ENCODE data around the gene ZCWPW1. TPM values are rescaled to one million over a fixed set of nuclear protein-coding genes. Genes with fewer than 3 reads are reported as not detected.

ZCWPW1 gene
- total RNA-seq, 2 donors from 2014 or later = 3.1 to 3.5 TPM

DNA sequence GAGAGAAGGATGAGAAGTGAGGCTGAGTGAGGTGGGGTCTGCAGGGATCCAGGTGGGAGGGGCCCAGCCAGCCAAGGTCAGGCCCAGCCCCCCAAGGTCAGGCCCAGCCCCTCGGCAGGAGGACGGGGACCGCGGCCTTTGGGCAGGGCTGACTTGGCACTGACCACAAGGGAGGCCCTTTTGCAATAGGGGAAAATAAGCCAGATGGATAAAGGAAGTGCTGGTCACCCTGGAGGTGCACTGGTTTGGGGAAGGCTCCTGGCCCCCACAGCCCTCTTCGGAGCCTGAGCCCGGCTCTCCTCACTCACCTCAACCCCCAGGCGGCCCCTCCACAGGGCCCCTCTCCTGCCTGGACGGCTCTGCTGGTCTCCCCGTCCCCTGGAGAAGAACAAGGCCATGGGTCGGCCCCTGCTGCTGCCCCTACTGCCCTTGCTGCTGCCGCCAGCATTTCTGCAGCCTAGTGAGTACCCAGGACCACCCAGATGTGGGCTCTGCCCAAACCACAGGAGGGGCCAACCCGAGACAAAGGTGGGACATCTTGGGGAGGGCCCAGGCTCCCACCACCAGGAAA, 55.2 kb downstream of the ZCWPW1 start, which contains the start of gene PILRA:
Gene PILRA (plus strand): TSS at position 227 of the 571 bp plus-strand sequence. CDS start 170 bp downstream, at position 397.
- TF ChIP-seq, protein P1, sequence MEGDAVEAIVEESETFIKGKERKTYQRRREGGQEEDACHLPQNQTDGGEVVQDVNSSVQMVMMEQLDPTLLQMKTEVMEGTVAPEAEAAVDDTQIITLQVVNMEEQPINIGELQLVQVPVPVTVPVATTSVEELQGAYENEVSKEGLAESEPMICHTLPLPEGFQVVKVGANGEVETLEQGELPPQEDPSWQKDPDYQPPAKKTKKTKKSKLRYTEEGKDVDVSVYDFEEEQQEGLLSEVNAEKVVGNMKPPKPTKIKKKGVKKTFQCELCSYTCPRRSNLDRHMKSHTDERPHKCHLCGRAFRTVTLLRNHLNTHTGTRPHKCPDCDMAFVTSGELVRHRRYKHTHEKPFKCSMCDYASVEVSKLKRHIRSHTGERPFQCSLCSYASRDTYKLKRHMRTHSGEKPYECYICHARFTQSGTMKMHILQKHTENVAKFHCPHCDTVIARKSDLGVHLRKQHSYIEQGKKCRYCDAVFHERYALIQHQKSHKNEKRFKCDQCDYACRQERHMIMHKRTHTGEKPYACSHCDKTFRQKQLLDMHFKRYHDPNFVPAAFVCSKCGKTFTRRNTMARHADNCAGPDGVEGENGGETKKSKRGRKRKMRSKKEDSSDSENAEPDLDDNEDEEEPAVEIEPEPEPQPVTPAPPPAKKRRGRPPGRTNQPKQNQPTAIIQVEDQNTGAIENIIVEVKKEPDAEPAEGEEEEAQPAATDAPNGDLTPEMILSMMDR (IDR thresholded peaks at IDR 0.05) = no peak
- peak within 1 kb of the TSS; percentile 45 for H3K4me3 ChIP-seq
- peaks cover 3% of the 10 kb centered on the region for H3K36me3 ChIP-seq
- no peaks in the 10 kb centered on the region for H3K27me3 ChIP-seq (replicated peaks; ENCODE audit: insufficient read depth)
- peak within 1 kb of the TSS in 1 of 2 donors; percentile 52 for H3K27ac ChIP-seq
- no peaks in the 10 kb centered on the region for H3K9me3 ChIP-seq
- DNase-seq (ENCODE audit: low spot score) = no peak
- H3K4me1 ChIP-seq (ENCODE audit: control insufficient read depth in 1 of 2, low read depth in 2 of 2) = no peaks in the 10 kb centered on the region
- ATAC-seq (ENCODE audit: insufficient number of reproducible peaks, low FRiP score, low read depth) = peak; percentile 49

DNA sequence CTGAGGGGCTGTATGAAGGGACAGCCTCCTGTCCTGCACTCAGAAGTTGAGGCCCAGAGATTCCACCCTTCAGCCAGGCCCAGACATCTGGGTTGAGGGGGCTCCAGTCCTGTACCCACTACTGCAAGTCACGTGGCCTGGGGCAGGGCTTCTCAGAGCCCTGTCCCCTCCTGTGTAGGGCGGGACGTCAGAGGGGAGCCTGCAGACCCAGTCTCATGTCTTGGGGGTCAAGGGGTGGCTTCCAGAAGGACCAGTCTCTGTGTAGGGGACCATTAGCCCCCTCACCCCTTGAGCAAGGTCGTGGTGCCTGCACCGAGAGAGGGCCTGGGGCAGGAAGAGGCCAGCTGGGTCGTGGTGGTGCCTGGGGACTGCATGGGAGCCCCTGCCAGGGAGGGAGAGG, 55.8 kb downstream of the ZCWPW1 start:
- Histone ChIP-seq H3K4me3 (no peak overlapping the region), H3K4me1 (ENCODE audit: control insufficient read depth in 1 of 2, low read depth in 2 of 2) (no peaks in the 10 kb centered on the region), H3K27me3 (replicated peaks; ENCODE audit: insufficient read depth) (no peaks in the 10 kb centered on the region), H3K36me3 (peaks cover 3% of the 10 kb centered on the region), H3K9me3 (no peaks in the 10 kb centered on the region), H3K27ac (peak overlapping the region in 1 of 2 donors; percentile 52)
- no peak for ATAC-seq (ENCODE audit: insufficient number of reproducible peaks, low FRiP score, low read depth)
- no peak for DNase-seq (ENCODE audit: low spot score)
- TF ChIP-seq, protein P1 (IDR thresholded peaks at IDR 0.05) = no peak

DNA sequence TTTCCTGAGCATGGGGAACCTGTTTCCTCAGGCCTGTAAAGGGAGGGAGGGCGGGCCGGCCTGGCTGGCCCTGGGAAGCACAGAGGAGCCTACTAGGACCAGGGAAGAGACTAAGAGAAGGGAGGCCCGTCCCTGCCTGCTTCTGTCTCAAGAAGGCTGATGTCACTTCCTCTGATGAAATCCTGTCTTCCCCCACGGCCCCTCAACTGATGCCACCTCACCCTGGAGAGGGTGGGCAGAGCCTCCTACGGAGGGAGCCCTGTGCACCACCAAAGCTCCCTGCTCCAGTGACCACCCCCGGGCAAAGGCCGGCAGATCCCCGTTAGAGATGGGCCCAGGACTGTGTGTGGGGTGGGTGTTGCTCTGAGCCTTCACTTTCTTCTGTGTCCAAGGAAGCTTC, 56.2 kb downstream of the ZCWPW1 start:
- no peak for DNase-seq (ENCODE audit: low spot score)
- no peak overlapping the region for H3K4me3 ChIP-seq
- no peaks in the 10 kb centered on the region for H3K27me3 ChIP-seq (replicated peaks; ENCODE audit: insufficient read depth)
- no peaks in the 10 kb centered on the region for H3K9me3 ChIP-seq
- H3K4me1 ChIP-seq (ENCODE audit: control insufficient read depth in 1 of 2, low read depth in 2 of 2) = no peaks in the 10 kb centered on the region
- H3K27ac ChIP-seq = peak overlapping the region in 1 of 2 donors; percentile 52
- no peak for ATAC-seq (ENCODE audit: insufficient number of reproducible peaks, low FRiP score, low read depth)
- peaks cover 7% of the 10 kb centered on the region for H3K36me3 ChIP-seq
- TF ChIP-seq, protein P1 (IDR thresholded peaks at IDR 0.05) = no peak

DNA sequence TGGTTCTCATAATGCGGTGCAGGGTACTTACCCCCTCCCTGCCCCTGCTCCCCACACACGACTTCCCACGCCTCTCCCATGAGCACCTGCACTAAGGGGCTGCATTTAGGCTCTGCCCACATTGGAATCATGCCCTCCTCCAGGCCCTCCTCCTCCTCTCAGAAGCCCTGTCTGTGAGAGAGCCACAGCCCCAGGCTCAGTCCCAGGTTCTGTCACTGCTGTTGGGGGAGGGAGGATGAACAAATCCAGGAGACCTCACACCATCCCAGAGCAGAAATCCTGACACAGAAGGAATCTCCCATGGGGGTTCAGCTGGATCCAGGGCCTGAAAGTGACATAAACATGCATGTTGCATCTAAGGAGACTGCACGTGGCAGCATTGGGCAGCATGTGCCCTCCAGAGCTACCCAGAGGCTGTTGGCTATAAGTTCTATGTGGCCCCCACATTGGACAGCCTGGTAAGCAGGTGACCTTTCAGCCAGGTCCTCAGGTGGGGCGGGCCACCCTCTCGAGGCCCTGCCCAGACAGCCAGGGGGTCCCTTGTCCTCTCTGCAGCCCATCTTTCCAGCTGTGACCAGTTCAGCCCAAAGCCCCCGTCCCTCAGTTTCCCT, 56.8 kb downstream of the ZCWPW1 start:
- Histone ChIP-seq H3K9me3 (no peaks in the 10 kb centered on the region), H3K4me3 (no peak overlapping the region), H3K36me3 (peaks cover 7% of the 10 kb centered on the region), H3K27ac (no peak overlapping the region), H3K4me1 (ENCODE audit: control insufficient read depth in 1 of 2, low read depth in 2 of 2) (no peaks in the 10 kb centered on the region), H3K27me3 (replicated peaks; ENCODE audit: insufficient read depth) (no peaks in the 10 kb centered on the region)
- ATAC-seq (ENCODE audit: insufficient number of reproducible peaks, low FRiP score, low read depth) (no peak), DNase-seq (ENCODE audit: low spot score) (no peak)
- TF ChIP-seq, protein P1 (IDR thresholded peaks at IDR 0.05) = no peak

DNA sequence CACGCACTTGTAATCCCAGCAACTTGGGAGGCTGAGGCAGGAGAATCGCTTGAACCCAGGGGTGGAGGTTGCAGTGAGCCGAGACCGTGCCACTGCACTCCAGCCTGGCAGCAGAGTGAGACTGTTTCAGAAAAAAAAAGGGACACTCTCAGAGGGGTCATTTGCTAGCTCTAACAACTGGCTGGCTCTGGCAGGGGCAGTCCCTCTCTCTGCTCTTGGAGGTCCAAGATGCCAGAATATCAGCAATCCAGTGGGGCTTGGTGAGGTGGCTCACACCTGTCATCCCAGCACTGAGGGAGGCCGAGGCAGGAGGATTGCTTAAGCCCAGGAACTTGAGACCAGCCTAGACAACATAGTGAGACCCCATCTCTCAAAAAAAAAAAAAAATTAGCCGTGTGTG, 57.8 kb downstream of the ZCWPW1 start:
- H3K4me1 ChIP-seq (ENCODE audit: control insufficient read depth in 1 of 2, low read depth in 2 of 2) = no peaks in the 10 kb centered on the region
- ATAC-seq (ENCODE audit: insufficient number of reproducible peaks, low FRiP score, low read depth) (no peak), DNase-seq (ENCODE audit: low spot score) (no peak)
- no peaks in the 10 kb centered on the region for H3K27me3 ChIP-seq (replicated peaks; ENCODE audit: insufficient read depth)
- no peak overlapping the region for H3K4me3 ChIP-seq
- H3K27ac ChIP-seq = no peak overlapping the region
- TF ChIP-seq, protein P1 (IDR thresholded peaks at IDR 0.05) = no peak
- H3K9me3 ChIP-seq = no peaks in the 10 kb centered on the region
- H3K36me3 ChIP-seq = peaks cover 7% of the 10 kb centered on the region
